GM12875 (cell line): ENCODE data around the gene HNRNPD.
"Not testable (repeated sequence)": the region's sequence is repeated elsewhere in the genome, so short reads cannot be mapped to it uniquely, and the experiment has no call there.

ENCODE experiments used
- H3K4me3 ChIP-seq: one replicate; pipeline ENCODE4 v1.5.1; 2011; ENCODE audit warnings: low read depth, low read length, control low read depth
- CTCF ChIP-seq: IDR thresholded peaks from 2 replicates; pipeline ENCODE4 v1.5.1; 2011; ENCODE audit warnings: low read depth, mild to moderate bottlenecking, control low read depth, inconsistent platforms, low read length, moderate library complexity, borderline replicate concordance; ENCODE audit not compliant: insufficient read depth

The HNRNPD gene

GRCh38 chr4:82358847-82359246 lies 14.9 kb downstream of the HNRNPD start:
- TF ChIP-seq CTCF, result no peak
- no peak overlapping the region for H3K4me3 ChIP-seq

GRCh38 chr4:82357640-82358039 lies 16.2 kb downstream of the HNRNPD start:
- no peak for TF ChIP-seq CTCF
- H3K4me3 ChIP-seq, result no peak overlapping the region

GRCh38 chr4:82354788-82355187 lies 19.0 kb downstream of the HNRNPD start:
- no peak for TF ChIP-seq CTCF
- no peak overlapping the region for H3K4me3 ChIP-seq

GRCh38 chr4:82352825-82353366 lies 20.9 kb downstream of the HNRNPD start:
- no peak for TF ChIP-seq CTCF

GRCh38 chr4:82352118-82352824 lies 21.5 kb downstream of the HNRNPD start:
- no peak overlapping the region for H3K4me3 ChIP-seq
- TF ChIP-seq CTCF, result no peak

More at GRCh38 chr4:82352825-82353366, 20.9 kb downstream of the HNRNPD start:
- no peak overlapping the region for H3K4me3 ChIP-seq

- H3K4me3 ChIP-seq, result no peak overlapping the region
- no peak for TF ChIP-seq CTCF
These were observed 27.7 kb downstream of the HNRNPD start for GRCh38 chr4:82346126-82346525.

GRCh38 chr4:82335043-82335442 lies 38.7 kb downstream of the HNRNPD start:
- no peak for TF ChIP-seq CTCF
- no peak overlapping the region for H3K4me3 ChIP-seq

GRCh38 chr4:82333641-82334040 lies 40.1 kb downstream of the HNRNPD start:
- H3K4me3 ChIP-seq, result not testable (repeated sequence)
